Neural crest cell (in vitro differentiated cells): Measurements from ENCODE around the gene LPP. TPM values are rescaled to one million over a fixed set of nuclear protein-coding genes. Genes with fewer than 3 reads are reported as not detected.

ENCODE experiments used
- DNase-seq: peaks from one replicate; pipeline ENCODE4 v3.0.0; 2021; ENCODE audit warnings: low read depth, mixed read lengths, low spot score
- H3K27ac Mint-ChIP-seq: one replicate; pipeline ENCODE4 v1.8.0; 2021; ENCODE audit warnings: mild to moderate bottlenecking, mixed read lengths; ENCODE audit not compliant: unreplicated experiment
- H3K27me3 Mint-ChIP-seq: 2 replicates; pipeline ENCODE4 v1.8.0; 2021; ENCODE audit warnings: low read depth, mild to moderate bottlenecking, mixed read lengths
- H3K36me3 Mint-ChIP-seq: 2 replicates; pipeline ENCODE4 v1.8.0; 2021; ENCODE audit warnings: low read depth, mild to moderate bottlenecking, mixed read lengths
- H3K4me1 Mint-ChIP-seq: 2 replicates; pipeline ENCODE4 v1.8.0; 2021; ENCODE audit warnings: mixed read lengths
- H3K4me3 Mint-ChIP-seq: one replicate; pipeline ENCODE4 v1.8.0; 2021; ENCODE audit warnings: mild to moderate bottlenecking, mixed read lengths
- H3K9me3 Mint-ChIP-seq: 2 replicates; pipeline ENCODE4 v1.8.0; 2021; ENCODE audit warnings: mixed read lengths
- CTCF ChIP-seq: fragments of 200-600 bp; sonication (generic); conservative IDR thresholded peaks from 2 replicates; pipeline ENCODE4 v1.5.0; 2021; ENCODE audit warnings: antibody characterized with exemption, mild to moderate bottlenecking
- total RNA-seq: library from RNA; stranded (reverse); gene quantifications from 2 replicates; pipeline ENCODE4 v1.2.1, GENCODE V29; 2021

LPP gene
- total RNA-seq, 1 donor from 2014 or later: 38.7 TPM

DNA sequence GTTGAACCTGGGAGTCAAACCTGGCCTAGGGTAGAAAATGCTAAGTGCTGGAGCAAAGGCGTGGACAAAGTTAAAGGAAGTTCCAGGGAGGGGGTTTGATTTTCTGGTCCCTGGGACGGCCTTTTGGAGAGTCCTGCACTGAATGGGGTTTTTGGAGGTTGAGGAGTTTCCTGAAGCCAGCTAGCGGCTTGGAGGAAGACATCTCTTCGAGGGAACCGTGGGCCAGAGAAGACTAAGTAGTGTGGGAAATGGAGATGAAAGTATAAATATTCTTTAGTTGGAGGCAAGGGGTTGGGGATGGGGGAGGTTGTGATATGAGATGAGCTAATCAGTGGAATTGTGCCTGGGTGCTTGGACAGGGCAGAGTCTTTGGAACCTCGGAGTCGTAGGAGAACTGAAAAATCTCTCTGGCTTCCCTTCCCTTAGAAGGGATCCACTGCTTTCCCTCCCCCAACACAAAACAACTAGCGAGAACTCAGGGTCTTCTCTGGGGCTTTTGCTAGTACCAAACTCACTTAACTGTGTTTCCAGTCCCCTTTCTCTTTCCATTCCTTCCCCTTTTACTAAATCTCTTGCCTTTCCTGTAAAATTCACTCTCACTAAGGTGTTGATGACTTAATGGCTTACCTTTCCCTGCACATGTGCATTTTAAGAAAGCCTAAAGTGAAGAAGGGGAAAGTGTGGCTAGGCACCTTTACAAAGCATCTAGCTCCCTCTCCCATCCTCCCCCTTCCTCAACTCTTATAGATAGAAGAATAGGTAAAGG lies 1.0 kb downstream of the LPP start:
- Mint-ChIP-seq H3K9me3 (no peaks in the 10 kb centered on the region), H3K27me3 (peaks cover 5% of the 10 kb centered on the region), H3K36me3 (no peaks in the 10 kb centered on the region)

DNA sequence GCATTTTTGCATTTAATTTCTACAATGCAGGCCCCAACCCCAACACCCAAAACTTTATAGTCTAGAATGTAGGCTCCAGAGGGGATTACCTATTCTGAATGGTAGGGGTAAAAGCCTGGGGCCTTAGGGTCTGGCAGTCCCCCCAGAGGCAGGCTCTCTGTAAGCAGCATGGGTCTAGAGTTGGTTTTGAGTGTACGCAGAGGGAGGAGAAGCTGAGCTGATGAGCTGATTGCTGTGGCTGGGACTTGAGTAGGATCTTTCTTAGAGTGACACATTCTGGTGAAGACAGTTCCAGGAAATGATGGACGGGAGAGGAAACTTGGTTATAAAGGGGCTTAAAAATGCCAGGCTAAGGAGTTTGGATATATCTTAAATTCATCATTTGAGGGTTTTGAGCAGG lies 2.1 kb downstream of the LPP start:
- Mint-ChIP-seq H3K27ac (no peak overlapping the region), H3K4me1 (peaks cover 56% of the 10 kb centered on the region), H3K4me3 (peak overlapping the region; percentile 97), H3K36me3 (no peaks in the 10 kb centered on the region), H3K27me3 (peaks cover 5% of the 10 kb centered on the region), H3K9me3 (no peaks in the 10 kb centered on the region)
- TF ChIP-seq CTCF: no peak
- no peak for DNase-seq

More for the DNA sequence above, 1.0 kb downstream of the LPP start:
- no peak for TF ChIP-seq CTCF
- no peak for DNase-seq
- H3K27ac Mint-ChIP-seq: peak overlapping the region; percentile 83
- peak overlapping the region; percentile 97 for H3K4me3 Mint-ChIP-seq
- peaks cover 56% of the 10 kb centered on the region for H3K4me1 Mint-ChIP-seq

DNA sequence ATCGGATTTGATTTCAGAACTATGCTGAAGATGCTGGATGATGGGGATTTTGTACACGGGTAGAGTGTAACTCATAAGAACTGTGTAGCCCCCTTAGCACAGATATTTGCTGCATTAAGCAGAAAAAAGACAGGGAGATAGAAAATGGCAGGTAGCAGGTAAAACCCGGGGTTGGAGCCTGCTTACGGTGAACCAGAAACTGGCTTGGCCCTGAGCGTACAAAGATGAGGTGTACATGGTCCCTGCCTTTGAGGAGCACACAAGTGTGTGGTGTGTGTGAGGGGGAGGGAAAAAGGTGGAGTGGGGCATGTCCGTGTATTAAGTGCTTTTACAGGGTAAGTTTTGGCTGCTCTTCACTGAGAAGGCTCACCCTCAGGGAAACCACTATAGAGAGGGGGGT lies 3.5 kb downstream of the LPP start:
- DNase-seq: no peak
- Mint-ChIP-seq H3K36me3 (no peaks in the 10 kb centered on the region), H3K27ac (no peak overlapping the region), H3K27me3 (peaks cover 3% of the 10 kb centered on the region), H3K9me3 (no peaks in the 10 kb centered on the region), H3K4me3 (no peak overlapping the region), H3K4me1 (peaks cover 53% of the 10 kb centered on the region)
- no peak for TF ChIP-seq CTCF

- Mint-ChIP-seq H3K27ac (no peak overlapping the region), H3K36me3 (no peaks in the 10 kb centered on the region), H3K4me1 (peaks cover 47% of the 10 kb centered on the region), H3K9me3 (no peaks in the 10 kb centered on the region), H3K4me3 (no peak overlapping the region), H3K27me3 (no peaks in the 10 kb centered on the region)
- no peak for TF ChIP-seq CTCF
- no peak for DNase-seq
Observed at GRCh38 chr3:188157971-188158370, 4.0 kb downstream of the LPP start.

GRCh38 chr3:188158731-188159310 lies 4.9 kb downstream of the LPP start:
- peak overlapping the region; percentile 39 for H3K4me3 Mint-ChIP-seq
- no peak for TF ChIP-seq CTCF

More at GRCh38 chr3:188158731-188159310, 4.9 kb downstream of the LPP start:
- H3K9me3 Mint-ChIP-seq: no peaks in the 10 kb centered on the region
- H3K27me3 Mint-ChIP-seq: no peaks in the 10 kb centered on the region
- peak overlapping the region; percentile 1 for H3K27ac Mint-ChIP-seq
- no peak for DNase-seq
- peaks cover 41% of the 10 kb centered on the region for H3K4me1 Mint-ChIP-seq
- no peaks in the 10 kb centered on the region for H3K36me3 Mint-ChIP-seq
